Bronchial epithelial cell (primary cell): ENCODE results near the gene GKAP1. TPM values are rescaled to one million over a fixed set of nuclear protein-coding genes. Genes with fewer than 3 reads are reported as not detected.
"Not testable (repeated sequence)": the region's sequence is repeated elsewhere in the genome, so short reads cannot be mapped to it uniquely, and the experiment has no call there.

Experiments
- DNase-seq: peaks from one replicate; pipeline ENCODE4 v3.0.0-alpha.2; 2010; ENCODE audit warnings: low read depth
- FAIRE-seq: peaks from 2 replicates; lab custom pipeline; 2011; peaks lifted over from hg19 to GRCh38; lab: Jason Lieb, UNC
- H3K27me3 ChIP-seq: 2 replicates; pipeline ENCODE4 v1.5.1; 2011; ENCODE audit warnings: low read length; ENCODE audit not compliant: control insufficient read depth, insufficient read depth
- H3K36me3 ChIP-seq: 2 replicates; pipeline ENCODE4 v1.5.1; 2011; ENCODE audit warnings: low read length; ENCODE audit not compliant: control insufficient read depth, insufficient read depth
- H3K4me3 ChIP-seq: 2 replicates; pipeline ENCODE4 v1.5.1; 2011; ENCODE audit warnings: mild to moderate bottlenecking, low read depth, low read length, control low read depth
- total RNA-seq: library from RNA; depleted of rRNA; stranded (reverse); fragments of >200 nt; gene quantifications from 2 replicates; pipeline ENCODE4 v1.2.1, GENCODE V29; 2014
- TF ChIP-seq, protein P1 (sequence below): IDR thresholded peaks from 2 replicates; pipeline ENCODE4 v1.5.1; 2011; ENCODE audit warnings: mild to moderate bottlenecking, moderate library complexity, low read length, control low read depth, inconsistent platforms; ENCODE audit not compliant: insufficient read depth, severe bottlenecking

The GKAP1 gene
- total RNA-seq, 1 donor from 2014 or later: 0.53 TPM

DNA sequence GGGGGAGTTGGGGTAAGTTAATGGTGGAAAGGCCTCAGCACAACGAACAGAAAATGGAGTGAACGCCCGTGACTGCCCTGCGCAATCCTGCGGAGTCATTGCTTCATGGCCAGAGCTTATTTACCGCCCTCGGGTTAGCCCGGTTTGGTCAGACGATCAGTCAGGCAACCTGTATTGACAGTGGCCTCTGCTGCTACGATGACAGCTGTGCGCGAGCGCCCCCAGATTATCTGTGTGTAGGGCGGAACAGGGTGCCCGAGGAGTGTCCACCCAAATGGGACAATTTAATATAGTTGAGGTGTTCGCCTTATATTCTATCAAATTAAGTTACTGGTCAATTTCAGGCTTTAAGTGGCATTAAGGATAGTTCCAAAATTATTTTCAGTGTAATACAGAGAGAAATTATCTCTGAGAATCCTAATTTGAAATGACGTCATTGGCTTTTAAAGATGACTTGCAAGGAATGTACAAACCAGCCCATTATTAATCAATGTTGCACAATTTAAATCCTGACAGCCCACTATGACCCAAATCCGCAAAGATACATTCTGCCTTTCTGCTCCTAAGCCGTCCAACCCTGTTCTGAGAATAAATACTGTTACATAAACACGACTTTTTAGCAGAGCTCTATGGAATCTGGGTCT is 108.9 kb downstream of the GKAP1 start:
- TF ChIP-seq, protein P1, sequence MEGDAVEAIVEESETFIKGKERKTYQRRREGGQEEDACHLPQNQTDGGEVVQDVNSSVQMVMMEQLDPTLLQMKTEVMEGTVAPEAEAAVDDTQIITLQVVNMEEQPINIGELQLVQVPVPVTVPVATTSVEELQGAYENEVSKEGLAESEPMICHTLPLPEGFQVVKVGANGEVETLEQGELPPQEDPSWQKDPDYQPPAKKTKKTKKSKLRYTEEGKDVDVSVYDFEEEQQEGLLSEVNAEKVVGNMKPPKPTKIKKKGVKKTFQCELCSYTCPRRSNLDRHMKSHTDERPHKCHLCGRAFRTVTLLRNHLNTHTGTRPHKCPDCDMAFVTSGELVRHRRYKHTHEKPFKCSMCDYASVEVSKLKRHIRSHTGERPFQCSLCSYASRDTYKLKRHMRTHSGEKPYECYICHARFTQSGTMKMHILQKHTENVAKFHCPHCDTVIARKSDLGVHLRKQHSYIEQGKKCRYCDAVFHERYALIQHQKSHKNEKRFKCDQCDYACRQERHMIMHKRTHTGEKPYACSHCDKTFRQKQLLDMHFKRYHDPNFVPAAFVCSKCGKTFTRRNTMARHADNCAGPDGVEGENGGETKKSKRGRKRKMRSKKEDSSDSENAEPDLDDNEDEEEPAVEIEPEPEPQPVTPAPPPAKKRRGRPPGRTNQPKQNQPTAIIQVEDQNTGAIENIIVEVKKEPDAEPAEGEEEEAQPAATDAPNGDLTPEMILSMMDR: peak; percentile 20
- H3K36me3 ChIP-seq: no peaks in the 10 kb centered on the region
- no peaks in the 10 kb centered on the region for H3K27me3 ChIP-seq
- FAIRE-seq (no peak), DNase-seq (peak; percentile 44)
- H3K4me3 ChIP-seq: peak overlapping the region; percentile 92

DNA sequence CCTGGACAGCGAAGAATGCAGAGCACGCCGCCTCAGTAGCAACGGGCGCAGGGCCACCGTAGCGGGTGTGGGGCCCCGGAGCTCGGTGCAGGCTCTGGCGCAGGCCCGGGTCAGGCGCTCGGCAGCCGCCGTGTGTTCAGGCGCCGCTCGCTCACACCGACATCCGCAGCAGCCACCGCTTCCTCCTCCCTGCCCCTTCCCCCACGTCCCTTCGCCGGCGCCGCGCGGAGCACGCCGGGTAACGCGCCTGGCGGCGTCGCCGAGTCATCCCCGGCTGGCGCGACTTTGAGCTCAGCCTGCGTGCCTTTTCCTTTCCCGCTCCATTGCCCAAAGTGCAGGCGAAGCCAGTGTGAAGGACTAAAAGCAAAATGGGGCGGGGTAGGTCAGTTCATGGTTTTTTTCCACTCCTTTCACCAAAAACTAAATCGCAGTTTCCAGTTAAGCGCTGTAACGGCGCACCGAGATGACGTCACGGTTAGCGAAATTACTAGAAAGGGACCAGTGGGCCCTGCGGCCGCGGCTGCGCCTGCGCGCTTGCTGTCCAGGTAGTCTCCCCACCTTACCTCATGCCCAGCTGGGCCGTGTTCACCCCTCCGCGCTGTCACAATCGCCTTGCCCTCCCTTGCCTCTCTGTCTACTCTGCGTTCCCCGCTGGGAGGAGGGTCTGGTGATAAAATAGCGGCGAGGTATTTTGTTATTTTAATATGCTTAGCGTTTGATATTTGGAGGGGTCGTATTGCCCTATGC is 109.6 kb downstream of the GKAP1 start, which contains the start of gene UBQLN1:
TSS of gene UBQLN1 (minus strand) at position 191 of the 747 bp plus-strand sequence. CDS start 279 bp downstream, outside the sequence.
- H3K27me3 ChIP-seq: no peaks in the 10 kb centered on the region
- peak within 1 kb of the TSS; percentile 92 for H3K4me3 ChIP-seq
- peak; percentile 86 for DNase-seq
- no peaks in the 10 kb centered on the region for H3K36me3 ChIP-seq
- FAIRE-seq: no peak
- TF ChIP-seq, protein P1: no peak

DNA sequence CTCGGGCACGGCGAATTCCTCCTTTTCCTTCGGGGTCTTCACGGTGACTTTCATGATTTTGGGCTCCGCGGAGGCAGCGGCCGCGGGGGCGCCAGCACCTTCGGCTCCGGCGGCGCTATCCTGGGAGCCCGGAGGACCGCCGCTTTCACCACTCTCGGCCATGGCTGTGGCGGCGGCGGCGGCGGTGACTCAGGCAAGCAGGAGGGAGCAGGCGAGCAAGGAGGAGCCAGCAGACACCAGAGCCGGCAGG is 110.1 kb downstream of the GKAP1 start:
- H3K27me3 ChIP-seq: no peaks in the 10 kb centered on the region
- H3K4me3 ChIP-seq: peak overlapping the region; percentile 92
- no peaks in the 10 kb centered on the region for H3K36me3 ChIP-seq
- no peak for FAIRE-seq
- peak; percentile 61 for DNase-seq
- TF ChIP-seq, protein P1: no peak

DNA sequence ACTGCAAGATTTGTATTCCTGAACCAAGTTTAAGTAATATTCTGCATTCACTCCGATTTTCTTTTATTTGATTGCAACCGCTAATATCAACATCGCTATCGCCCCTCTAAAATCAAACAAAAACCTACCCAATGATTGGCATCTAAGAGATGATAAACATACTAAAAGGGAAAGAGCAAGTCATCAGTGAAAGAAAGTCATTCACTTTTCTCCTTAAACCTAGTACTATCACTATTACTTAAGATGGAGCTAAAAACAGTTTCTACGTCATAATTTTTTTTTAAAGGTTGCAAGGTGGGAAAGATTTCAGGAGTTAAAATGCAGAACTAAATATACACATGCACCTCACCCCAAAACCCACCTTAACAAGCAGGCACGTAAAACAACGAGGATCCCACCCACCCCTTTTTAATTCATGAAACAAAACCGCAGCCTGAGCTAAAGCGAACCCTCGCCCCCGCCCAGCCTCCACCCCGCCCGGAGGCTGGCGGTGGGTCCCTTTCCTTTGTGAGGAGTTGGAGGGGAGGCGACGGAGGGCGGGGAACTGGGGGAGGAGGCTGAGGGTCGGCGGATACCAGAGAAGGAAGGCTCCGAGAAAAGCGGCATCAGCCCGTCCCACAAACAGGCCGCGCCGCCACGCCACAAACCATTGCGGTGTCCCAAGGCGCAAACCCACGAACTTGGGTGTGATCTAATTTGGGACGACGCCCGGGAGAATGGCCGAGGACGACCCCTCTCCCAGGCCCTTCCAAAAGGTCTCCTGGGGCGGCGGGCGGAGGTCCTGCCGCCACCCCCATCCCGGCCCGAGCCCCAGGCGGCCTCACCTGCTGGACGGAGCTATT is 110.7 kb downstream of the GKAP1 start:
- H3K4me3 ChIP-seq: peak overlapping the region; percentile 92
- DNase-seq: no peak
- TF ChIP-seq, protein P1: no peak
- no peaks in the 10 kb centered on the region for H3K36me3 ChIP-seq
- no peak for FAIRE-seq
- H3K27me3 ChIP-seq: no peaks in the 10 kb centered on the region

DNA sequence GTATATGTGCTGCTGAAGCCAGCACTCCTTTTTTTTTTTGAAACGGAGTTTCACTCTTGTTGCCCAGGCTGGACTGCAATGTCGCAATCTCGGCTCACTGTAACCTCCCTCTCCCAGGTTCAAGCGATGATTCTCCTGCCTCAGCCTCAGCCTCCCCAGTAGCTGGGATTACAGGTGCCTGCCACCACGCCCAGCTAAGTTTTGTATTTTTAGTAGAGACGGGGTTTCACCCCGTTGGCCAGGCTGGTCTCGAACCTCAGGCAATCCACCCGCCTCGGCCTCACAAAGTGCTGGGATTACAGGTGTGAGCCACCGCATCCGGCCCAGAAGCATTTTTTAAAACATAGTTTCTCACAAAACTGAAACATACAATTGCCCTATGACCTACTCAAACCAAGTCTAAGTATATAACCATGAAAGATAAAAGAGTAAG is 112.3 kb downstream of the GKAP1 start:
- not testable (repeated sequence) for H3K27me3 ChIP-seq, DNase-seq, H3K36me3 ChIP-seq, H3K4me3 ChIP-seq, FAIRE-seq

DNA sequence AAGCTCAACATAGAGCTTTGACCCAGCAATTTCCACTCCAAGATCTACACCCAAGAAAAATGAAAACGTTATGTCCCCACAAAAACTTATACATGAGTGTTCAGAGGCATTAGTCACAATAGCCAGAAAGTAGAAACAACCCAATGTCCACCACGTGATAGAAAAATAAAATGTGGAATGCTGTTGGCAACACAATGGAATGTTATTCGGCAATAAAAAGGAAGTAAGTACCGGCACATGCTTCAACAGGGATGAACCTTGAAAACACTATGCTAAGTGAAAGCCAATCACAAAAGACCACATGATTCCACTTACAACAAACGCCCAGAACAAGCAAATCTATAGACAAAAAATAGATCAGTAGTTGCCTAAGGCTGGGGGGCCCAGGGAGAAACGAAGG is 115.8 kb downstream of the GKAP1 start:
- Histone ChIP-seq H3K36me3 (no peaks in the 10 kb centered on the region), H3K27me3 (no peaks in the 10 kb centered on the region), H3K4me3 (no peak overlapping the region)
- TF ChIP-seq, protein P1: no peak
- FAIRE-seq: no peak
- DNase-seq: peak; percentile 63
